ENCODE measurements around the gene PARD3.

GRCh38 chr10:34303022-34303421, 512.1 kb downstream of the PARD3 start:
- TF ChIP-seq CTCF (IDR thresholded peaks at IDR 0.05) (no peak), EZH2phosphoT487 (IDR thresholded peaks at IDR 0.05) (no peak), EZH2 (IDR thresholded peaks at IDR 0.05) (no peak)

Measured in neural progenitor cell (in vitro differentiated cells).